GM21515 (cell line): ENCODE results near the gene PPP2R3B.
"Not testable (repeated sequence)": the region's sequence is repeated elsewhere in the genome, so short reads cannot be mapped to it uniquely, and the experiment has no call there.

Source experiments
- ATAC-seq: cut with Tn5 transposase; IDR thresholded peaks from one replicate; pipeline ENCODE4 v1.9.1; 2021; ENCODE audit not compliant: unreplicated experiment

PPP2R3B gene

GRCh38 chrX:386768-387575, at the start of gene PPP2R3B:
TSS of gene PPP2R3B (minus strand) at chrX:386907. CDS start at chrX:386691, 216 bp downstream.
- peak; percentile 92 for ATAC-seq

GRCh38 chrX:435536-436122, 48.9 kb upstream of the PPP2R3B start:
- ATAC-seq: no peak

- ATAC-seq: no peak
These were observed 48.2 kb upstream of the PPP2R3B start for GRCh38 chrX:434946-435345.

GRCh38 chrX:433771-434170, 47.1 kb upstream of the PPP2R3B start:
- ATAC-seq: no peak

GRCh38 chrX:432666-433065, 46.0 kb upstream of the PPP2R3B start:
- not testable (repeated sequence) for ATAC-seq

- no peak for ATAC-seq
These were observed 44.9 kb upstream of the PPP2R3B start for GRCh38 chrX:431492-432111.

GRCh38 chrX:431056-431455, 44.3 kb upstream of the PPP2R3B start:
- no peak for ATAC-seq

- ATAC-seq: no peak
These were observed 42.6 kb upstream of the PPP2R3B start for GRCh38 chrX:429266-429825.

GRCh38 chrX:427812-428725, 41.4 kb upstream of the PPP2R3B start:
- no peak for ATAC-seq

GRCh38 chrX:426881-427280, 40.2 kb upstream of the PPP2R3B start:
- no peak for ATAC-seq

- ATAC-seq: no peak
These were observed 38.3 kb upstream of the PPP2R3B start for GRCh38 chrX:425056-425455.

- ATAC-seq: no peak
These were observed 35.1 kb upstream of the PPP2R3B start for GRCh38 chrX:421646-422391.

GRCh38 chrX:420496-421223, 34.0 kb upstream of the PPP2R3B start:
- no peak for ATAC-seq

- no peak for ATAC-seq
These were observed 32.4 kb upstream of the PPP2R3B start for GRCh38 chrX:418927-419729.

- ATAC-seq: not testable (repeated sequence)
These were observed 28.8 kb upstream of the PPP2R3B start for GRCh38 chrX:415498-415897.

GRCh38 chrX:413322-414201, 26.9 kb upstream of the PPP2R3B start:
- ATAC-seq: no peak

GRCh38 chrX:410296-410695, 23.6 kb upstream of the PPP2R3B start:
- no peak for ATAC-seq

- ATAC-seq: no peak
These were observed 18.4 kb upstream of the PPP2R3B start for GRCh38 chrX:405149-405548.
